Measurements from ENCODE around the gene VWA8. TPM values are rescaled to one million over a fixed set of nuclear protein-coding genes. Genes with fewer than 3 reads are reported as not detected.
"Not testable (repeated sequence)": the region's sequence is repeated elsewhere in the genome, so short reads cannot be mapped to it uniquely, and the experiment has no call there.

The VWA8 gene
- total and polyA plus RNA-seq, 7 donors = 3.0 to 37.5 (median 24.7) TPM

GRCh38 chr13:41756198-41756880, 204.6 kb downstream of the VWA8 start:
- Histone ChIP-seq H3K9me3 (no peaks in the 10 kb centered on the region), H3K36me3 (no peaks in the 10 kb centered on the region), H3K4me3 (no peak overlapping the region), H3K27me3 (no peaks in the 10 kb centered on the region), H3K27ac (no peak overlapping the region), H3K4me1 (peaks cover 0 to 7% (median 0%) of the 10 kb centered on the region in 4 donors)
- intact Hi-C loops (cut with DNase I) = no loop called here
- no peak for TF ChIP-seq POLR2AphosphoS5 (IDR thresholded peaks at IDR 0.05)
- TF ChIP-seq POLR2A (IDR thresholded peaks at IDR 0.05) = no peak
- no peak for TF ChIP-seq CTCF (IDR thresholded peaks at IDR 0.05)
- TF ChIP-seq EP300 (IDR thresholded peaks at IDR 0.05) = no peak
- 92 to 96% methylated on average over 1 of the region's 1 CpG for WGBS, 2 donors
- DNase-seq = no peak

- Histone ChIP-seq H3K9me3 (no peaks in the 10 kb centered on the region), H3K4me1 (peaks cover 0 to 14% (median 0%) of the 10 kb centered on the region in 4 donors), H3K36me3 (peaks cover 0 to 10% (median 0%) of the 10 kb centered on the region in 4 donors), H3K4me3 (no peak overlapping the region), H3K27me3 (no peaks in the 10 kb centered on the region), H3K27ac (peak overlapping the region in 1 of 4 donors; percentile 33)
- no peak for DNase-seq
- intact Hi-C loops (cut with DNase I) = no loop called here
- no peak for TF ChIP-seq POLR2AphosphoS5 (IDR thresholded peaks at IDR 0.05)
- WGBS, 2 donors = 66 to 73% methylated on average over 3 of the region's 3 CpGs
Observed at GRCh38 chr13:41751734-41752445, 209.0 kb downstream of the VWA8 start.

- no peak overlapping the region for H3K4me3 ChIP-seq
- peak overlapping the region in 1 of 4 donors; percentile 33 for H3K27ac ChIP-seq
- peaks cover 0 to 14% (median 0%) of the 10 kb centered on the region in 4 donors for H3K4me1 ChIP-seq
- no peak for TF ChIP-seq POLR2A (IDR thresholded peaks at IDR 0.05)
- TF ChIP-seq POLR2AphosphoS5 (IDR thresholded peaks at IDR 0.05) = peak in 2 of 4 donors; percentile 14 to 45
- no peak for DNase-seq
- H3K27me3 ChIP-seq = no peaks in the 10 kb centered on the region
- H3K36me3 ChIP-seq = peaks cover 0 to 10% (median 0%) of the 10 kb centered on the region in 4 donors
- WGBS, 2 donors = 84 to 95% methylated on average over 2 of the region's 2 CpGs
- H3K9me3 ChIP-seq = no peaks in the 10 kb centered on the region
- intact Hi-C loops (cut with DNase I) = no loop called here
Observed at GRCh38 chr13:41751277-41751676, 209.6 kb downstream of the VWA8 start.

- H3K4me1 ChIP-seq = peaks cover 0 to 7% (median 0%) of the 10 kb centered on the region in 4 donors
- no peaks in the 10 kb centered on the region for H3K27me3 ChIP-seq
- DNase-seq = no peak
- H3K27ac ChIP-seq = no peak overlapping the region
- H3K36me3 ChIP-seq = peaks cover 0 to 10% (median 0%) of the 10 kb centered on the region in 4 donors
- WGBS, 2 donors = 93 to 96% methylated on average over 2 of the region's 2 CpGs
- TF ChIP-seq POLR2A (IDR thresholded peaks at IDR 0.05) (no peak), CTCF (IDR thresholded peaks at IDR 0.05) (no peak), EP300 (IDR thresholded peaks at IDR 0.05) (no peak), POLR2AphosphoS5 (IDR thresholded peaks at IDR 0.05) (no peak)
- no peaks in the 10 kb centered on the region for H3K9me3 ChIP-seq
- no peak overlapping the region for H3K4me3 ChIP-seq
- intact Hi-C loops (cut with DNase I) = no loop called here
Observed at GRCh38 chr13:41746259-41746658, 214.7 kb downstream of the VWA8 start.

DNA sequence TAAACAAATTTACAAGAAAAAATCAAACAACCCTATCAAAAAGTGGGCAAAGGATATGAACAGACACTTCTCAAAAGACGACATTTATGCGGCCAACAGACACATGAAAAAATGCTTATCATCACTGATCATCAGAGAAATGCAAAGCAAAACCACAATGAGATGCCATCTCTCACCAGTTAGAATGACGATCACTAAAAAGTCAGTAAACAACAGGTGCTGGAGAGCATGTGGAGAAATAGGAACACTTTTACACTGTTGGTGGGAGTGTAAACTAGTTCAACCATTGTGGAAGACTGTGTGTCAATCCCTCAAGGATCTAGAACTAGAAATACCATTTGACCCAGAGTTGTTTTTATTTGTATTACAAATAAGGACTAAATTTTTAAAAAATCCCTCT, 215.4 kb downstream of the VWA8 start:
- DNase-seq; intact Hi-C loops (cut with DNase I); H3K27ac ChIP-seq; H3K27me3 ChIP-seq; H3K9me3 ChIP-seq; H3K4me3 ChIP-seq; H3K4me1 ChIP-seq: not testable (repeated sequence)
- peaks cover 0 to 10% (median 0%) of the 10 kb centered on the region in 4 donors for H3K36me3 ChIP-seq
- 86 to 96% methylated on average over 3 of the region's 3 CpGs for WGBS, 2 donors

GRCh38 chr13:41742917-41743552, 217.9 kb downstream of the VWA8 start:
- Histone ChIP-seq H3K36me3 (no peaks in the 10 kb centered on the region), H3K4me1 (no peaks in the 10 kb centered on the region), H3K4me3 (no peak overlapping the region), H3K27me3 (no peaks in the 10 kb centered on the region), H3K9me3 (no peaks in the 10 kb centered on the region), H3K27ac (no peak overlapping the region)
- intact Hi-C loops (cut with DNase I) = no loop called here
- WGBS, 2 donors = 94 to 95% methylated on average over 4 of the region's 4 CpGs
- TF ChIP-seq POLR2A (IDR thresholded peaks at IDR 0.05) = no peak
- no peak for TF ChIP-seq EP300 (IDR thresholded peaks at IDR 0.05)
- TF ChIP-seq CTCF (IDR thresholded peaks at IDR 0.05) = no peak
- no peak for TF ChIP-seq POLR2AphosphoS5 (IDR thresholded peaks at IDR 0.05)
- no peak for DNase-seq
